Activated CD4-positive, CD25-positive, alpha-beta regulatory T cell treated with anti-CD3 and anti-CD28 coated beads, Interleukin-2, amount 50 U/mL, for 16 hours (primary cell): ENCODE results near the gene SEMA4D.
A peak's percentile ranks its signal among the peaks of the same experiment; 100 is the strongest.
"Not testable (repeated sequence)": the region's sequence is repeated elsewhere in the genome, so short reads cannot be mapped to it uniquely, and the experiment has no call there.

Source experiments
- DNase-seq: peaks from one replicate; pipeline ENCODE4 v3.0.0-alpha.2; 2020; ENCODE audit warnings: low read depth, low spot score

SEMA4D gene

DNA sequence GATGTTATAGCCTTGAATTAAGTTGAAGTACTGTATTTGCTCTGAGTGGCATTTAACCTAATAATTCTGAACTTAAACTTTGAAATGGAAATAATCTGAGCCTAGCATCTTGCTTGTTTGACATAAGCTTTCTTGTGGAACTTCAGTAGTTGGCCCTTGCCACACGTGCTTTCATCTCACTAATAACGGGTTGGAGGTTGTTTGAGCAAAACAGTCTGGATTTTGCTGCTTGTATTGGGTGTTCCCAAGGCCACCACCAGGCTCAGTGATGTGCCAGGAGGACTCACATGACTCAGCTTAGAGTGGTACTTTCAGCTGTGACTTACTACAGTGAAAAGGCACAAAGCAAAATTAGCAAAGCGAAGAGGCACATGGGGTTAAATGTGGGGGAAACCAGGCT, 143.9 kb downstream of the SEMA4D start:
- no peak for DNase-seq

DNA sequence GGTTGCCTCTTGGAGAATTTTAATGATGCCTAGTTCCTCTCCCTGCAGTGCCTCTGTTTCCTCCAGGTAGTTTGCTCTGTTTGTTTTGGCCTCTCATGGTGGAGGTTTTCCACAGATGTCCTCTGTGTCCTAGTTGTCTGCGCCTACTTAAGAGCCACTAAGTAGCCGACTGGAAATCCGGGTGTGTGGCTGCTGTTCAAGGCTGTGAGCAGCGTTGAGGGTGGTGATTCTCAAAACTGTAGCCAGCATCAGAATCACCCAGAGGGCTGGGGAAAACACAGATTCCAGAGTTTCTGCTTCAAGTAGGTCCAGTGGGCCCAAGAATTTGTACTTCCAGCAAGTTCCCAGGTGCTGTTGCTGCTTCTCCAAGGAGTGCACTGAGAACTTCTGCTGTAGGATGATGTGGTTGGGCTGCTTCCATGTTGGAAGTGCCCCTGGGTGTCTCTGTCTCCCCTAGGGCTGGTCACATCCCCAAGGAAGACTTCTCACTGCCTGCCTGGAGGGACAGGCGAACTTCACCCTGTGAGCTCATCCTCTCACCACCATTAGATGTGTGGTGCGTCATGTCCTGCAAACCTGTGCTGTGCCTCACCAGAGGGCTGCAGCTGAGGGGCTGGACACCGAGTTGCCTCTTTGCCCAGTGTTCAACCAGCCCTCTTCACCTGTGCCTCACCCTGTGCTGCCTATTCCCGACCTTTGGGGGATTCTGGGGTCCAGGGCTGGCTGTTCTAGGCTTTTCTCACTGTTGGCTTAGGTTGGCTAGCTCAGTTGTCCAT, 144.9 kb downstream of the SEMA4D start:
- no peak for DNase-seq

DNA sequence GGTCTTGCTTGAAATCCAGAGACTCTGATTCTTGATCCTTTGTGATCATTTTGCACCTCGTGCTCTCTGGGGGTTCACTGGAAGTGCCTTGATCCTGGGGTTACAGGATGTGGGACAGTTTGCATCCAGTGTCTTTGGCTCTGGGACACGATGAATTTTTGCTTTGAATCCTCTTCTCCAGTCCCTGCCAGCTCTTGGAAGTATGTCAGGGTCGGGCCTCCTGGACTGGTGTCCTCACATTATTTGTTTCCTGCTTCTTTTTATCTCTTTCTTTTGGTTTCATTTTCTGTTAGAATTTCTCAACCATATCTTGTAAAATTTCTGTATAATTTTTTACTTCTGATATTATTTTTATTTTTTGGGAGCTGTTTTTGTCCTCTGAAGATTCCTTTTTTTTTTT, 145.5 kb downstream of the SEMA4D start:
- no peak for DNase-seq

DNA sequence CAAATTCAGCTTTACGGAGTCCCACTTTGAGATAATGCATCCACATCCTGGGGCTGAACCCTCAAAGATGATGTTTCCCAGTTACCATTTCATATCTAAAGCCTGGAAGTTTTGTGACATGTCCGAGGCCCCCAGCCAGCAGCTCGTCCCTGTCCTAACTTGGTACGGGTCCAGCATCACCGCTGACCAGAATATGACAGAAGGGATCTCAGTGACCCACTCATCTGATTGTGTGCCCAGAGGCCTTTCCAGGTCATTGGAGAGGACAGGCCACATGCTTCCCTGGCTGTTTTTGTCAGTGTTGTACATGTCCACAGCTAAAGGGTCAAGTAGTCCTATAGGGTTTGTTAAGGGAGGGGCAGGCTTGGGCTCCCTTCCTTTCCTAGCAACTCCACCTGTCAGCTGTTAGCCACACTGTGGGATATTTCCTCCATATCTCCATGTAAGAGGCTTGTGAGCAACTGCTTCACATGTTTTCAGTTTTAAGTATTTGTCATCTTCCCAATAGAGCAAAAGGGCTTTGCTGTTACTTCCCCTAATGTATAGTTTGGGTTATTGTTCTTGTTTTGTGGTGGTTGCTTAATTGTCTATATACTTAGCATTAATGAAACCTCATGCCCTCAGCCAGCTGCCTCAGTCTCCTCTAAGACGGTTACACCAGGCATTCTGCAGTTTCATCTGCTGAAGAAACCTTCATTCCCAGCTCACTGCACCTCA, 146.2 kb downstream of the SEMA4D start:
- no peak for DNase-seq

DNA sequence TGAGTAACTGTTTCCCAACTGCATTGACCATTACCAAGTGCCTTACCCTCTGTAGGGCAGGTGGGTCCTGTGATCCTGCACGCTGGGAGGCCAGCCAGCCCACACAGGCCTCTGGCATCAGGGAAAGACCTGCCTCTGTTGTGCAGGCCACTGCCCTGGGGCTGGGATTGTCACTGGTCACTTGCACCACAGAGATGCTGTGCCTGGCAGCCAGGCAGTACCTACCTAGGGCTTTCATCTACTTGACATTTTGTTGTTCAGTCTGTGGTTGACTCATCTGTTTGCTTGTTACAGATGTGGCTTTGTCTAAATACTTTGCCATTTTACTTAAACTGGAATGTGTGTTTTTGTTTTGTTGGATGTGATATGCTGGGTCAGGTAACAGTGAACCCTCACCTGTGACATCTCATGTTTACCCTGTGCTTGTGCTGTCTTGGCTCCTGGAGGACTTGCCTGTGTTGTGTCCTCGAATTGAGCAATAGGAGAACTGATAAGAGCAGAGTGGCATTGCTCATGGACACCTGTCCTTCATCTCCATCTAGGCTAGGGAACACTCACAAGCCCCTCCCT, 146.8 kb downstream of the SEMA4D start:
- no peak for DNase-seq

DNA sequence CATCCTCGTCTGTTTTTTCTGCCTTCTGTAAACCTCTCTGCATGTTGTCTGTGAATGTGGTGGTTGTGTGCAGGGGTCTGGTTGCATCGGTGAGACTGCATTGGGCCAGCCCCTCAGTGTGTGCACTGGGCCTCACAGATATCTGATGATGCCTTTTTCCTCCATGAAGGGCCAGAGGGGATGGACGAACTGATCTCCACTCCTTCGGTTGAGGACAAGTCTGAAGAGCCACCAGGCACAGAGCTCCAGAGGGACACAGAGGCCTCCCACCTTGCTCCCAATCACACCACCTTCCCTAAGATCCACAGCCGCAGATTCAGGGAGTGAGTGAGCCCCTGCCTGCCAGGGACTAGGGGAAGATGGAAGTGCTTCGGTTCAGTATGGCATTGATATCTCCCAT, 148.3 kb downstream of the SEMA4D start:
- no peak for DNase-seq

DNA sequence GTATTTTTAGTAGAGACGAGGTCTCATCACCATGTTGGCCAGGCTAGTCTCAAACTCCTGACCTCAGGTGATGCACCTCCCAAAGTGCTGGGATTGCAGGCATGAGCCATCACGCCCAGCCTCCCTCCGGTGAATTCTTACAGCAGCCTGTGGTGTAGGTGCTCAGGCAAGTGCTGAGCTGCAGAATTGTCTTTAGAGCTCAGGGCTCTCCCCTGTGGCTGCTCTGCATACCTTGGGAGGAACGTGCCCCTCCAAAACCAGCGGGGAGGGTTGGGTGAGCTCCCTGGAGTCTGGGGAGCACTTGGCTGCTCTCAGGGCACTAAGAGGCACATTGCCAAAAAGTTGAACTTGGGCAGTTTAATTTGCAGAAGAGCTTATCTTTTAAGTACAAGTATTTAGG, 150.3 kb downstream of the SEMA4D start:
- DNase-seq, result no peak

DNA sequence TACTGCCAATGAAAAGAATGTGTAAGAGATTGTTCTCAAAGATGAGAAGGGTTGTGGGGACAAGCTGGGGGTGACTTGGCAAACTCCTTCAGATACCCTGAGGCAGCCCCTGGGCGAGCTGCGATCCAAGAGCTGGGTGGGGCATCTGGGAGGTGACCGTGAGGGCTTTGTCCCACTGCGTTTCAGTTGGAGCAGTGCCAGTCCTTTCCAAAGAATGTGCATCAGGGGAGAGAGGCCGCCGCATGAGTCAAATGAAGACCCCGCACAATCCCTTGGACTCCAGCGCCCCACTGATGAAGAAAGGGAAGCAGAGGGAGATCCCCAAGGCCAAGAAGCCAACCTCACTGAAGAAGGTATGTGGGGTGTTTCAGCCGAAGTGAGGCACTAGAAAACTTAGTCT, 151.2 kb downstream of the SEMA4D start:
- DNase-seq, result no peak

DNA sequence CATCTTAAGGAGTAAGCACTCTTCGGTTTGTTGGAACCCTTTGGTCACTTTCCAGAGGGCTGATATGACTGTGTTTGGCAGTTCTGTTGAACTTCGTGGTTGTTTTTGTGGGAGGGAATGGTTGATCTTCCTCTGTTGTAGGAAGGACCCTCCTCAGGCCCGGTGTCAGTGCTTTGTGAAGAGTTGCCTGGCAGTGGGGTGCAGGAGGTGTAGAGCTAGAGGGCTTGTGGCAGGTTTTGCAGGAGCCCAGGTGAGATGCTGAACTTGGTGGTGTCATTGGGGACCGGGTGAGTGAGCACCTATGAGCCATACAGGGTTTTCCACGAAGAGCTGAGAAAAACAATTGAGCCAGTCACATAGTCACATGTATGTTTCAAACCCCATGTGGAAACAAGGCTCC, 152.4 kb downstream of the SEMA4D start:
- no peak for DNase-seq

DNA sequence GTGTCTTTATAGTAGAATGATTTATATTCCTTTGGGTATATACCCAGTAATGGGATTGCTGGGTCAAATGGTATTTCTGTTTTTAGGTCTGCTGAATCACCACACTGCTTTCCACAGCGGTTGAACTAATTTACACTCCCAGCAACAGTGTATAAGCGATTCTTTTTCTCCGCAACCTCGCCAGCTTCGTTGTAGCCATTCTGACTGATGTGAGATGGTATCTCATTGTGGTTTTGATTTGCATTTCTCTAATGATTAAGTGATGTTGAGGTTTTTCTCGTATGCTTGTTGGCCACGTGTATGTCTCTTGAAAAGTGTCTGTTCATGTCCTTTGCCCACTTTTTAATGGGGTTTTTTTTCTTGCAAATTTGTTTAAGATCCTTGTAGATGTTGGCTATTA, 154.1 kb downstream of the SEMA4D start:
- not testable (repeated sequence) for DNase-seq

DNA sequence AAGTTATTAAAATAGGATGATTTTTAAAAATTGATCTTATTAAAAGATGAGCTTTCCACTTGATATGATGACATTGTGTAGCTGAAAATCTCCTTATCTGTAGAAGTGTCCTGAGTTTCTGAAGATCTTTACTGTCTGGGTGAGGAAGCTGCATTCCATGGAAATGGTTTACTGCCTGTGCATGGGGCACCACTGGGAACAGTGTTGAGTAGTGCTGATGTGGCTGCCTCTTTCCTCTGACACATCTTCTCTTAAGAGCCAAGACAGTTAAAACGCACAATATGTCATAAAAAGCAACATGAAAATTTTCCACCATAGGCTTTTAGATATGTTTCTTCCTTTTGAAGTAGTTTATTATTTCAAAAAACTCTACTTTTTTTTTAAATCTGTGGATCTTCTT, 155.0 kb downstream of the SEMA4D start:
- DNase-seq, result no peak

DNA sequence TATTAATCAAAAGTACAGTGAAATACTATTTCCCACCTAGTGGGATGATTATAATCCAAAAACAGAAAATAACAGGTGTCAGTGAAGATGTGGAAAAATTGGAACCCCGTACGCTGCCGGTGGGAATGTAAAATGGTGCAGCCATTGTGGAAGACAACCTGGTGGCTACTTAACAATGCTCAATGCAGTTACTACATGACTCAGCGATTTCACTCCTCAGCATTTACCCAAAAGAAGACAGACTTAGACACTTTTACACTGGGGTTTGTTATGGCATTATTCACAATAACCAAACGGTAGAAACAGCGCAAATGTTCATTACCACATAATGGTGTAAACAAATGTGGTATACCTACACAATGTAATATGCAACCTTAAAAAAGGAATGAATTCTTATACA, 155.7 kb downstream of the SEMA4D start:
- DNase-seq, result no peak

DNA sequence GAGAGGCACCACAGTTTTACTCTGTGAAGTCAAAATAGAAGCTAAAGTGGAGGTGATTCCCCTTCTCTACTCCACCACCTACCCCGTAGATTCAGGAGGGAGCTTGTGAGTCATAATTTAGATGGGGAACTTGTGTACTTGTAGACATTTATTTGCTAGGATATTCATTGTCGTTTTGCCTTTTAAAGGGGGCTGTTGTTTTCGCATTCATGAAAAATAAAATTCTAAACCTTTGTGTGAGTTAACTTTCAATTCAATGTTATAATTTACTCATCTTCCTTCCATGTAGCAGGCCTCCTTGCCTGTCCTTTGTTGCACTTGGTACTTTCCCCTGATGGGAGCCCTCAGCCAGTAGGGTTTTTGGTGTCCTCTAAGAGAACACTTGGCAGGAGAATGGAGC, 157.6 kb downstream of the SEMA4D start:
- DNase-seq, result no peak

DNA sequence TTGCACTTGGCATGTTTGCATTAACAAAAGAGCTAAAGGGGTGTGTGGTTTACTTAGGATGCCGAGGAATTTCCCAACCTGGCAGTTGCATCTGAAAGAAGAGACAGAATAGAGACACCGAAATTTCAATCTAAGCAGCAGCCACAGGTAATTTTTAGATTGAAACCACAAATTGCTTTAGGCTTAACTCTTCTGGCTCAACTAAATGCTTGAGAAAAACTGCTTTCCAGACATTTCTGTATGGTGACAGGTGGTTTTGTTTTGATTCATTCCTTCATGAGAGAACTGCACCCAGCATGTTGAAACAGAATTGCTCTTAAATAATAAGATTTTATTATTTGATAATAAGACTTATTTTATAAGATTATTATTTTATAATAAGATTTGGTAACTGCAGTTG, 158.1 kb downstream of the SEMA4D start:
- no peak for DNase-seq

DNA sequence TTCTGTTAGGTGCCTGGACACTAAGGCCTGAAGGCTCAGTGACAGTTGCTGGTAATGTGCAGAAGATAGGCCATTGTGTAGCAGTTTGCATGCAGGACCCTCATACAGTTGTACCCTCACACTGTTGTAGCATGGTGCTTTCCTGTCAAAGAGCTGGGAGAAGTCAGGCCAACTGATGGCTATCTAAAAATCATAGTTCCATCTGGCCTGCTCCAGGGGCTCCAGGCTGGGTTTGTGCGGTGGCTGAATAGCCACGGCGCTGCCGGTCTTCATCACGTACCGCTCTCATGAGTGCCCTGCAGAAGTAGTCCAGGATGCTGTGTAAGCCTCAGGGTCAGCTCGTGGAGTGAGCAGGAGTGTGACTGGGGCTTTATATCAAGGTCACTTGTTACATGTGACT, 167.4 kb downstream of the SEMA4D start:
- no peak for DNase-seq

DNA sequence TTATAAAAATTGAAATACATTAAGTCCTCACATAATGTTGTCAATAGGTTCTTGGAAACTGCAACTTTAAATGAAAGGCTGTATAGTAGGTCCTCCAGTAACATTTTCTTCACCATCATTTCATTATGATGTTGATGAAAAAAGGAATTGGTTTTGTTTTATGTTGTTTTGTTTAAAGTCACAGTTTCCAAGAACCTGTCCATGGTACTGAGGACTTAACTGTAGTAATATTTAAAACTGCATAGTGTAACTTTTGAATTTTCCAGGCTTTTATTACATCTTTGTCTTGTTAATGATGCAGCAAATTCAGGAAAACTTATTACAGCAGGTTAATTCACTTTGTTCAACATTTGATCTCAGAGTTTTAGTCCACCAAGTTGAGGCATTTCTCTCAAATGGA, 168.0 kb downstream of the SEMA4D start:
- DNase-seq, result no peak

DNA sequence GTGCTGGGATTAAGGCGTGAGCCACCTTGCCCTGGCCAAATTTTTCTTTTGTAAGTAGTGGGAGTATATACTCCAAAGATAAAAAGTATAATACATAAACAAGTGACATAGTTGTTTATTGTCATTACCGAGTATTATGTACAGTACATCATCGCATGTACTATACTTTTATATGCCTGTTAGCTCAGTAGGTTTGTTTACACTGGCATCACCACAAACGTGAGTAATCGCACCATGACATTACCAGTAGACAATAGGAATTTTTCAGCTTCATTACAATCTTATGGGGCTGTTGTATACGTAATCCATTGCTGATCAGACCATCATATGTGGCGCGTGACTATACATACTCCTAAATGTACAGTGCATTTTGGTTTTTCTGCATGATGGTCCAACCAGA, 169.8 kb downstream of the SEMA4D start:
- no peak for DNase-seq

DNA sequence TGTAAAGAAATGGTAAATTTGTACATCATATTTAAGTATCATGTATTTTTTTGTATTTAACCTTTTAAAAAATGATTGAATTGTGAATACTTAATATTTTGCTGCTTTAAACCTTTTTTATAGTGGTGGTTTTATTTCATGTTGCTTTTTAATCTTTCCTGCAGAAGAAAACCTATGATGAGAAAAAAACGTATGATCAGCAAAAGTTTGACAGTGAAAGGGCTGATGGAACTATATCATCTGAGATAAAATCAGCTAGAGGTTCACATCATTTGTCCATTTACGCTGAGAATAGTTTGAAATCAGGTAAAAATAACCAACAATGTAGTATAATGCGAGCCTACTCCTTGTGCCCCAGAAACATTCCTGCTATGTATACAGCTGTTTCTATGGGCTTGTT, 172.2 kb downstream of the SEMA4D start:
- no peak for DNase-seq

DNA sequence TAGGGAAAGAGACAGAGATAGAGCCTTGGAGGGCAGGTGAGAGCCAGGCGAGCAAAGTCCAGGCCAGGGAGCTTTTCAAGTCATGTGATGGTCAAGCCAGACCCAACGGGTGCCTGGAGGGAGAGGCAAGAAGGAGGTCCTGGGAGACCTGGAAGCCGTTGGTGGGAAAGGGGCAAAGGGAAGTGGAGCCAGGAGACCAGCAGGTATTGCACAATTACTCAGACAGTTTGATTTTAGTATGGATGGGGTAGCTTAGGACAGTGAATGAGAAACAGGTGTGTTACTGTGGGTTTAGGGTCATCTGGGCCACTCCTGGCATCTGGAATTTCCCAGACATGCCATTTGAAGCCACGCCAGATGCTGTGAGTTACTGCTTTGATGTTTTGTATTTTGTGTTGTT, 174.5 kb downstream of the SEMA4D start:
- DNase-seq, result no peak

DNA sequence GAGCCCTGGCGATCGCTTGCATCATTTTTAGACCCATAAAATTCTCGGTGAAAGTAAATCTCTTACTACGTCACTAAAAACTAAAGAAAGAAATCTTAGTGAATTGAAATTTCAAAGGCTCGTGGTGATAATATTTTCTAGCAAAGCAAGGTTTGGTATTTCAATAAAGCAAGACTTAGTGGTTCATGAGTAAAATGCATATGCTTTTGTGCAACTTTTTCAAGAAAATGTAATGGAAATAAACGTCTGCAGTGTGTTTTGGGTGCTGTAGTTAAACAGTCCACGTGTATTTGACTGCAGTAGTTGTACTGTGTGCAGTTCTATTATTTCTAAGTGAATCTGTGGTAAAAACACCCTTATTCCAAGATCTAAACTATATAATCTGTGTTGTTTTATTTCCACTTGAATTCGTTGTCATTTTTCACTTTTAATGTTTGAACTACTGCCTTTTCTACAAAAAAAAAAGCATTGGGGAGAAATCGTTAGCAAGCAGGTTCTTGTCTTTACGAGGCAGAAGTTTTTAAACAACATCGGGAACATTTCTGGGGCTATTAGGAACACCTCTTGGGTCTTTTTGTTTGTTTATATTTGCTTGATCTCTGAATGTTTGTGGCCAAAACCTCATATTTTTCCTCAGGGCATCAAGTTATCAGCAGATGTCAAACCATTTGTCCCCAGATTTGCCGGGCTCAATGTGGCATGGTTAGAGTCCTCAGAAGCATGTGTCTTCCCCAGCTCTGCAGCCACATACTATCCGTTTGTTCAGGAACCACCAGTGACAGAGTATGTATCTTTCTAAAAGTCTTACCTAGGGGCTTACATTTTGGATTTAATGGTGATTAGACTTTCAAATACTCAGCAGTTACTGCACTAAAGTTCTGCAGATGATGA, 178.7 kb downstream of the SEMA4D start:
- no peak for DNase-seq

DNA sequence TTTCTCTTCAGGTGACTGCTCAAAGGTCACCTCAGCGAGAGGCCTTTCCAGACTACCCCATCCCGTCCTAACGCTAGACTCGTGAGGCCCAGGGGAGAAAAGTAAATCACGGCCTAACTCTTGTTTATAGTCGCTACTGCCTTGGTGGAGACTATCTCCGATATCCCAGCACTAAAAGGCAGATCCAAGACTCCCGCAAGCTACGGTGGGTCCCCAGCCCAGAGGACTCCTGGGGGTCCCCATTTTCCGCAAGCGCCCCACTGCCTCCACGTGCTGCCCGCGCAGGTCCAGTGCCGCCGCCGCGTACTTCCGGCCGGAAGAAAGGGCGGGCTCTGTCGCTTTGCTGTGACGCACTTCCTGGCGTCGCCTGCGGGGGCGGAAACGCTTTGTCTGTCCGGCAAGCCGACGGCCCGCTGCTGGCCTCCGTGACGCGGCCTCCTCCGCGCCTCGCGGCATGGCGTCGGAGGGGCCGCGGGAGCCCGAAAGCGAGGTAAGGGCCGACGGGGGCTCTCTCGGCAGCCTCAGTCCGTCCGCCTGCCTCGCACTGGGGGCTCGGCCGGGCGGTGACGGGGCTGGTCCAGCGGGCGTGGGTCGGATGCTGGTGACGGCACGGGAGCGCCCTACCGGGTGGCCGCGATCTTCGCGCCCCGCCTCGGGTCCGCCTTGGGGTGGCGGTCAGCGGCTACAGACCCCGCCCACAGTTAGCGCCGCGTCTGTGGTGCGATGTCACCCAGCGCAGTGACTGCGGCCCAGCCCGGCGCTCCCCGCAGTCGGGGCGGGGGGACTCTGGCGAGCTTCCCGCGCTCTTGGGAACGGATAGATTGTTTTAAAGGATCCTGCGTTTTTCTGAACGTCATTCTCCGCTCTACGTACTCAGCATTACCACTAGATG, 179.5 kb downstream of the SEMA4D start, which contains the start of gene SECISBP2:
Gene SECISBP2, plus strand, starts transcription at position 378 of the 892 bp plus-strand sequence. Its CDS starts 77 bp downstream, at position 455.
- peak; percentile 89 for DNase-seq
